H9 (cell line): ENCODE data around the gene CNMD. TPM values are rescaled to one million over a fixed set of nuclear protein-coding genes. Genes with fewer than 3 reads are reported as not detected.

Source experiments
- DNase-seq: peaks from one replicate; pipeline ENCODE4 v3.0.0-alpha.2; 2017
- H2AFZ ChIP-seq: one replicate; pipeline ENCODE4 v1.6.1; 2013; ENCODE audit warnings: mild to moderate bottlenecking, low read length, control low read depth, moderate library complexity
- H2AK5ac ChIP-seq: 2 replicates; pipeline ENCODE4 v1.6.1; 2013; ENCODE audit warnings: low read length, control low read depth, mixed read lengths; ENCODE audit not compliant: insufficient read length
- H2BK120ac ChIP-seq: one replicate; pipeline ENCODE4 v1.6.1; 2013; ENCODE audit warnings: low read depth, mild to moderate bottlenecking, low read length, control low read depth, inconsistent platforms; ENCODE audit not compliant: poor library complexity, severe bottlenecking
- H2BK12ac ChIP-seq: 2 replicates; pipeline ENCODE4 v1.6.1; 2013; ENCODE audit warnings: low read length, control low read depth, mixed read lengths, low read depth; ENCODE audit not compliant: insufficient read length
- H2BK15ac ChIP-seq: 2 replicates; pipeline ENCODE4 v1.6.1; 2013; ENCODE audit warnings: low read depth, low read length, control low read depth
- H2BK20ac ChIP-seq: one replicate; pipeline ENCODE4 v1.6.1; 2013; ENCODE audit warnings: low read depth, mild to moderate bottlenecking, low read length, control low read depth, inconsistent platforms; ENCODE audit not compliant: poor library complexity, severe bottlenecking
- H2BK5ac ChIP-seq: 2 replicates; pipeline ENCODE4 v1.6.1; 2013; ENCODE audit warnings: low read length, control low read depth, mixed read lengths; ENCODE audit not compliant: insufficient read length
- H3K14ac ChIP-seq: 2 replicates; pipeline ENCODE4 v1.6.1; 2013; ENCODE audit warnings: low read length, control low read depth; ENCODE audit not compliant: insufficient read depth
- H3K18ac ChIP-seq: 2 replicates; pipeline ENCODE4 v1.6.1; 2013; ENCODE audit warnings: low read depth, mild to moderate bottlenecking, mixed read lengths, low read length, control low read depth; ENCODE audit not compliant: insufficient read length
- H3K23ac ChIP-seq: 2 replicates; pipeline ENCODE4 v1.6.1; 2013; ENCODE audit warnings: low read length, control low read depth, mixed read lengths, low read depth; ENCODE audit not compliant: insufficient read length
- H3K23me2 ChIP-seq: 2 replicates; pipeline ENCODE4 v1.6.1; 2013; ENCODE audit warnings: low read depth, mild to moderate bottlenecking, mixed read lengths, low read length, control low read depth; ENCODE audit not compliant: insufficient read length, poor library complexity, severe bottlenecking
- H3K27ac ChIP-seq: 2 replicates; pipeline ENCODE4 v1.5.1; 2013; ENCODE audit warnings: low read length, control low read depth, mixed read lengths, low read depth; ENCODE audit not compliant: insufficient read length
- H3K27me3 ChIP-seq: 2 replicates; pipeline ENCODE4 v1.6.1; 2013; ENCODE audit warnings: low read length, control low read depth, inconsistent platforms; ENCODE audit not compliant: insufficient read depth
- H3K4ac ChIP-seq: 2 replicates; pipeline ENCODE4 v1.6.1; 2013; ENCODE audit warnings: low read depth, mild to moderate bottlenecking, control low read depth, inconsistent platforms, low read length, moderate library complexity
- H3K4me1 ChIP-seq: 2 replicates; pipeline ENCODE4 v1.6.1; 2013; ENCODE audit warnings: low read length, control low read depth, inconsistent platforms; ENCODE audit not compliant: insufficient read depth
- H3K4me2 ChIP-seq: 2 replicates; pipeline ENCODE4 v1.6.1; 2013; ENCODE audit warnings: low read length, control low read depth, mixed read lengths; ENCODE audit not compliant: insufficient read length, insufficient read depth
- H3K56ac ChIP-seq: 2 replicates; pipeline ENCODE4 v1.6.1; 2013; ENCODE audit warnings: low read depth, mild to moderate bottlenecking, mixed read lengths, low read length, control low read depth; ENCODE audit not compliant: insufficient read length
- H3K79me1 ChIP-seq: 2 replicates; pipeline ENCODE4 v1.6.1; 2013; ENCODE audit warnings: low read depth, mild to moderate bottlenecking, moderate library complexity, low read length, control low read depth, inconsistent platforms; ENCODE audit not compliant: insufficient read depth, poor library complexity, severe bottlenecking
- H3K79me2 ChIP-seq: 2 replicates; pipeline ENCODE4 v1.6.1; 2013; ENCODE audit warnings: low read length, control low read depth, inconsistent platforms; ENCODE audit not compliant: insufficient read depth
- H3K9ac ChIP-seq: 2 replicates; pipeline ENCODE4 v1.6.1; 2013; ENCODE audit warnings: low read length, control low read depth, mixed read lengths; ENCODE audit not compliant: insufficient read length; ENCODE audit errors: extremely low read depth
- H3K9me3 ChIP-seq: one replicate; pipeline ENCODE4 v1.6.1; 2013; ENCODE audit warnings: low read depth, low read length, inconsistent platforms; ENCODE audit not compliant: control insufficient read depth
- H3T11ph ChIP-seq: one replicate; pipeline ENCODE4 v1.6.1; 2013; ENCODE audit warnings: mild to moderate bottlenecking, low read length, control low read depth, inconsistent platforms
- H4K20me1 ChIP-seq: one replicate; pipeline ENCODE4 v1.6.1; 2013; ENCODE audit not compliant: control insufficient read depth, insufficient read length, insufficient read depth
- H4K5ac ChIP-seq: 2 replicates; pipeline ENCODE4 v1.6.1; 2013; ENCODE audit warnings: low read depth, mild to moderate bottlenecking, mixed read lengths, low read length, control low read depth; ENCODE audit not compliant: insufficient read length
- H4K8ac ChIP-seq: replicated peaks from 2 replicates; pipeline ENCODE4 v1.6.1; 2013; ENCODE audit warnings: low read length, control low read depth, mixed read lengths, low read depth; ENCODE audit not compliant: insufficient read length
- H4K91ac ChIP-seq: 2 replicates; pipeline ENCODE4 v1.6.1; 2013; ENCODE audit warnings: low read depth, mild to moderate bottlenecking, moderate library complexity, mixed read lengths, low read length, control low read depth; ENCODE audit not compliant: insufficient read length
- H3K27ac Mint-ChIP-seq, 3 experiments: 2 replicates in 2 of 3; 3 replicates in 1 of 3; pipeline ENCODE4 v1.8.0; 2020 to 2021; ENCODE audit warnings: mixed read lengths in 3 of 3, mild to moderate bottlenecking in 1 of 3, moderate library complexity in 1 of 3
- H3K27me3 Mint-ChIP-seq: 2 replicates; pipeline ENCODE4 v1.8.0; 2021; ENCODE audit warnings: low read depth, mild to moderate bottlenecking, moderate library complexity, mixed read lengths
- H3K36me3 Mint-ChIP-seq, 3 experiments: 2 replicates in 2 of 3; 3 replicates in 1 of 3; pipeline ENCODE4 v1.8.0; 2020 to 2021; ENCODE audit warnings: low read depth in 3 of 3, mixed read lengths in 3 of 3; ENCODE audit not compliant: insufficient read depth in 1 of 3
- H3K4me1 Mint-ChIP-seq, 2 experiments: 2 replicates each; pipeline ENCODE4 v1.8.0; 2020; ENCODE audit warnings: mixed read lengths in 2 of 2
- H3K4me3 Mint-ChIP-seq, 2 experiments: 2 replicates in 1 of 2; 3 replicates in 1 of 2; pipeline ENCODE4 v1.8.0; 2020 to 2021; ENCODE audit warnings: mild to moderate bottlenecking in 2 of 2, mixed read lengths in 2 of 2, moderate library complexity in 1 of 2
- H3K9me3 Mint-ChIP-seq, 2 experiments: 2 replicates in 1 of 2; 3 replicates in 1 of 2; pipeline ENCODE4 v1.8.0; 2020; ENCODE audit warnings: mild to moderate bottlenecking in 2 of 2, mixed read lengths in 2 of 2, moderate library complexity in 1 of 2
- WGBS: extraction: QIAGEN DNeasy Blood & Tissue Kit; methylation state at CpG from one replicate; pipeline ENCODE4 v1.1.7; 2013; ENCODE audit warnings: missing lambda C conversion rate, low lambda C conversion rate, mixed read lengths; ENCODE audit not compliant: insufficient read length; ENCODE audit errors: extremely low coverage; 5-methylcytosine and 5-hydroxymethylcytosine counted together
- total RNA-seq: library from RNA; stranded (reverse); gene quantifications from 2 replicates; pipeline ENCODE4 v1.2.1, GENCODE V29; 2021
- TF ChIP-seq, protein P1 (sequence below): fragments of 200-600 bp; sonication (generic); conservative IDR thresholded peaks from 3 replicates; pipeline ENCODE4 v1.8.0; 2021; ENCODE audit warnings: antibody characterized with exemption, mild to moderate bottlenecking

The CNMD gene
- total RNA-seq, 1 experiment from 2014 or later, result 96.0 TPM

DNA sequence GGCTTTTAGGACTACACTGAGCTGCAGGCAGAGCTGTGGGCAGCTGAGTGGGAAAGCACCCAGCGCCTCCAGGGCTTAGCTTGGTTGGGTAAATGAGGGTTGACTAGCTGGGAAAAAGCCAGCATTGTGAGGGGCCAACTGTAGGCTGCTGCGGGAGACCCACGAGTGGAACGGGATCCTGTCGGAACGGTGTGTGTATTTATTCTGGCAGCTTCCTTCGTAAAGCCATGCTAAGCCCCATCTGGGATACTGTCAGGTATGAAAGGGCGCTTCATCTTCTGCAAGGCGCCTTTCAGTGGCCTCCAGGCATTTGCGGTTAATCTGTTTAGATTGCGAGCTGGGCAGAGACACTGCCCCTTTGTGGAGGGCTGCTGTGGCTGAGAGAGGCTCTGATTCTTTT lies 39.5 kb upstream of the CNMD start:
- Histone ChIP-seq H2BK12ac (no peak overlapping the region), H3K9ac (no peak overlapping the region), H4K20me1 (no peaks in the 10 kb centered on the region), H3K4ac (no peak overlapping the region), H4K91ac (no peak overlapping the region), H3T11ph (no peak overlapping the region), H2BK120ac (no peak overlapping the region), H3K18ac (no peak overlapping the region), H3K23ac (no peak overlapping the region), H3K79me2 (no peaks in the 10 kb centered on the region), H3K4me2 (no peak overlapping the region), H2BK5ac (no peak overlapping the region), H3K14ac (no peak overlapping the region), H4K5ac (no peak overlapping the region), H3K23me2 (no peaks in the 10 kb centered on the region), H2AK5ac (no peak overlapping the region), H3K27ac (no peak overlapping the region), H3K79me1 (no peaks in the 10 kb centered on the region), H2AFZ (no peak overlapping the region), H3K4me1 (no peaks in the 10 kb centered on the region), H3K56ac (no peak overlapping the region), H2BK20ac (no peak overlapping the region), H3K27me3 (no peaks in the 10 kb centered on the region), H3K9me3 (no peaks in the 10 kb centered on the region), H4K8ac (no peak overlapping the region), H2BK15ac (no peak overlapping the region)
- H3K9me3 Mint-ChIP-seq, result no peaks in the 10 kb centered on the region
- H3K4me1 Mint-ChIP-seq, result peaks cover 0 to 9% of the 10 kb centered on the region in 2 experiments; a peak in 2 of 4 replicates
- no peak for DNase-seq
- peaks cover 2% of the 10 kb centered on the region; the same call in 1 of the 2 replicates for H3K27me3 Mint-ChIP-seq
- no peaks in the 10 kb centered on the region; a peak in 1 of 7 replicates for H3K36me3 Mint-ChIP-seq
- TF ChIP-seq, protein P1, sequence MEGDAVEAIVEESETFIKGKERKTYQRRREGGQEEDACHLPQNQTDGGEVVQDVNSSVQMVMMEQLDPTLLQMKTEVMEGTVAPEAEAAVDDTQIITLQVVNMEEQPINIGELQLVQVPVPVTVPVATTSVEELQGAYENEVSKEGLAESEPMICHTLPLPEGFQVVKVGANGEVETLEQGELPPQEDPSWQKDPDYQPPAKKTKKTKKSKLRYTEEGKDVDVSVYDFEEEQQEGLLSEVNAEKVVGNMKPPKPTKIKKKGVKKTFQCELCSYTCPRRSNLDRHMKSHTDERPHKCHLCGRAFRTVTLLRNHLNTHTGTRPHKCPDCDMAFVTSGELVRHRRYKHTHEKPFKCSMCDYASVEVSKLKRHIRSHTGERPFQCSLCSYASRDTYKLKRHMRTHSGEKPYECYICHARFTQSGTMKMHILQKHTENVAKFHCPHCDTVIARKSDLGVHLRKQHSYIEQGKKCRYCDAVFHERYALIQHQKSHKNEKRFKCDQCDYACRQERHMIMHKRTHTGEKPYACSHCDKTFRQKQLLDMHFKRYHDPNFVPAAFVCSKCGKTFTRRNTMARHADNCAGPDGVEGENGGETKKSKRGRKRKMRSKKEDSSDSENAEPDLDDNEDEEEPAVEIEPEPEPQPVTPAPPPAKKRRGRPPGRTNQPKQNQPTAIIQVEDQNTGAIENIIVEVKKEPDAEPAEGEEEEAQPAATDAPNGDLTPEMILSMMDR, result no peak; the same call in 2 of the 3 replicates
- no CpG with 5 or more reads among the region's 11 CpGs for WGBS
- H3K27ac Mint-ChIP-seq, result no peak overlapping the region
- H3K4me3 Mint-ChIP-seq, result no peak overlapping the region
